ENCODE results near the gene TNS3. TPM values are rescaled to one million over a fixed set of nuclear protein-coding genes. Genes with fewer than 3 reads are reported as not detected.

The TNS3 gene
- polyA plus RNA-seq, 2 donors = 2.7 to 3.4 TPM

DNA sequence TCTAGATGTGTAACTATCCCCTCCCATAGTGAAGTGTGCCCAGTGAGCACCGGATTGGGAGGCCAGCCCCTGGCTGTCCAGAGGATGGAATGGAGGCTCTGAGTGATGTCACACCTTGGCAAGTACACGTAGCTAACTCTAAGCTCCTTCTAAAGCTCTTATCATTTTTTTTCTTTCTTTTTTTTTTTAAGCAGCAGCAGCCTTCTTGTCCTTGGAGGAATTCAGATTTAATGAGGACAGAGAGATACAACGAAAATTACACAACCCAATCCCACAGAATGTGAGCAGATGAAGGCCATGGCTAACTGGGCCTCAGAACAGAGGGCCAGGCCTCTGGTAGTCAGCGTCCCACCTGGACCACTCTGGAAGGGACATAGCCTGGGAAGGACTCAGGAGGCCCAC lies 11.3 kb downstream of the TNS3 start:
- H3K4me1 ChIP-seq (ENCODE audit: control insufficient read depth in 2 of 2, insufficient read depth in 2 of 2, low read length in 1 of 2) = peaks cover 2 to 12% of the 10 kb centered on the region in 2 donors
- H3K27ac ChIP-seq (ENCODE audit: low read depth in 2 of 2, low read length in 1 of 2) = peak overlapping the region in 1 of 2 donors; percentile 66
- no peaks in the 10 kb centered on the region for H3K27me3 ChIP-seq (ENCODE audit: control insufficient read depth in 1 of 2, insufficient read depth in 2 of 2, low read length in 2 of 2)
- no peak overlapping the region for H3K4me3 ChIP-seq (ENCODE audit: low read depth in 1 of 2, low read length in 2 of 2)
- no peaks in the 10 kb centered on the region for H3K9me3 ChIP-seq (ENCODE audit: control insufficient read depth in 2 of 2, insufficient read depth in 1 of 2, low read depth in 1 of 2, low read length in 1 of 2)
- 44% methylated on average over 4 of the region's 4 CpGs for WGBS, 2 donors
- H3K36me3 ChIP-seq (ENCODE audit: control insufficient read depth in 2 of 2, insufficient read depth in 2 of 2, low read length in 1 of 2) = peaks cover 0 to 3% of the 10 kb centered on the region in 2 donors

DNA sequence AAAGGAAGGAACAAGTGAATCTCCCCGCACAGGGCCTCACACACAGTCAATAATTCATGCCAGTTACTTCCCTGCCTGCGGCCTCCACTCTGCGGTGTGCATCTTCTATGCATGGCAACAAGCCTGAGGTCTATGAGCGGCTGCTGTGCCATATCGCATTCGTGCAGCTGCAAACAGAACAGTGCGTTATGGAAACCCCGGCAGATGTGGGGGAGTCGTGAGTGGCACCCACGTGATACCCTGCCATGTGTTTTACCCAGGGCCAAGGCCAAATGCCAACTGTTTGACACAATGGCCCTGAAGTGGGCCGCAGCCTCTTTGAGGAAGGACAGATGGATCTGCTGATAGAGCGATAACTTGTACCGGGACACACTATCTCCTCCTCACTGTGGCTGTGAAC lies 13.4 kb downstream of the TNS3 start:
- peaks cover 0 to 3% of the 10 kb centered on the region in 2 donors for H3K36me3 ChIP-seq (ENCODE audit: control insufficient read depth in 2 of 2, insufficient read depth in 2 of 2, low read length in 1 of 2)
- no peak overlapping the region for H3K27ac ChIP-seq (ENCODE audit: low read depth in 2 of 2, low read length in 1 of 2)
- peaks cover 1 to 8% of the 10 kb centered on the region in 2 donors for H3K4me1 ChIP-seq (ENCODE audit: control insufficient read depth in 2 of 2, insufficient read depth in 2 of 2, low read length in 1 of 2)
- WGBS, 2 donors = 56 to 75% methylated on average over 13 of the region's 13 CpGs
- H3K9me3 ChIP-seq (ENCODE audit: control insufficient read depth in 2 of 2, insufficient read depth in 1 of 2, low read depth in 1 of 2, low read length in 1 of 2) = no peaks in the 10 kb centered on the region
- H3K27me3 ChIP-seq (ENCODE audit: control insufficient read depth in 1 of 2, insufficient read depth in 2 of 2, low read length in 2 of 2) = no peaks in the 10 kb centered on the region
- H3K4me3 ChIP-seq (ENCODE audit: low read depth in 1 of 2, low read length in 2 of 2) = no peak overlapping the region

DNA sequence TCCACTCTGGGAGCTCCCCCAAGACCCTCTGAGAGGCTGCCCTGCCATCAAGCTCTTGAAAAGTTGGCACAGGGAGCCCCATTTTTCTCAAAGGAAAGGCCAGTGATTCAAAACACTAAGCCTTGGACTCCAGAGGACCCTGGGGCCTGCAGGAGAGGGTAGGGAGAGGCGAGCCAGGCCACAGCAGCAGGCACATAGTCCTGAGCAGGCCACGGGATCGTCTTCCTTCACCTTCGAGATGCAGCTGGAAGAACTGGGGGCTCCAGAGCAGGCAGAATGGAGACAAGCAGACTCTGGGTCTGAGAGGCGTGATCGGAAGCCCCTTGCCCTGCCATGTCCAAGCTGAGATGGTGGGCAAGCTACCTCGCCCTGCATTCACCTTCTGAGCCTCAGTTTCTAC lies 13.9 kb downstream of the TNS3 start:
- no peaks in the 10 kb centered on the region for H3K27me3 ChIP-seq (ENCODE audit: control insufficient read depth in 1 of 2, insufficient read depth in 2 of 2, low read length in 2 of 2)
- WGBS, 2 donors = 93 to 98% methylated on average over 7 of the region's 7 CpGs
- peaks cover 0 to 6% of the 10 kb centered on the region in 2 donors for H3K4me1 ChIP-seq (ENCODE audit: control insufficient read depth in 2 of 2, insufficient read depth in 2 of 2, low read length in 1 of 2)
- H3K9me3 ChIP-seq (ENCODE audit: control insufficient read depth in 2 of 2, insufficient read depth in 1 of 2, low read depth in 1 of 2, low read length in 1 of 2) = no peaks in the 10 kb centered on the region
- no peak overlapping the region for H3K4me3 ChIP-seq (ENCODE audit: low read depth in 1 of 2, low read length in 2 of 2)
- no peak overlapping the region for H3K27ac ChIP-seq (ENCODE audit: low read depth in 2 of 2, low read length in 1 of 2)
- H3K36me3 ChIP-seq (ENCODE audit: control insufficient read depth in 2 of 2, insufficient read depth in 2 of 2, low read length in 1 of 2) = peaks cover 0 to 3% of the 10 kb centered on the region in 2 donors

DNA sequence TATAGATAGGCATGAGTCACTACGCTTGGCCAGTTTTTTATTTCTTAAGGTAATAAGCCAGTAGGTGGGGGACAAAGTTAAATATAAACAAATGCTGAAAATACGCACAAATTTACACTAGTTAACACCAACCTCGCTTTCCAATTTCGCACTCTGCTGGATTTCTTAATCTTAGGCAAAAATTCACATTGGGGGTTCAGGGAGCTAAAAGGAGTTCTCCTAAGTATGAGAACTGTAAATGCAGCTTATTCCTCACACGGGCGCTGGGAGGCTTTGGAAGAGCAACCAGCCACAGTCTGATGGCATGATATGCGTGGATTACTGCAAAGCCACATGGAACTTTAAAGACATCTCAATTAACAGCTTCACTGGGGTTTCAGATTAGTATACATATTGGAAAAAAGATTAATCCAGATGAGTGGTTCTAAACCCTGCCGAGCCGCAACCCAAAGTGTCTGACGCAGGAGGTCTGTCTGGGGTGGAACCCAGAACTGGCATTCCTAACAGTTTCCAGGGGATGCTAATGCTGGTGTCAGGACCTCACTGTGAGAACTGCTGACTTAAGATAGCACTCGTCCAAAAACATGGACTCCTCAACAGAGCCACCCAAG lies 16.2 kb downstream of the TNS3 start:
- Histone ChIP-seq H3K27me3 (ENCODE audit: control insufficient read depth in 1 of 2, insufficient read depth in 2 of 2, low read length in 2 of 2) (no peaks in the 10 kb centered on the region), H3K9me3 (ENCODE audit: control insufficient read depth in 2 of 2, insufficient read depth in 1 of 2, low read depth in 1 of 2, low read length in 1 of 2) (no peaks in the 10 kb centered on the region), H3K4me3 (ENCODE audit: low read depth in 1 of 2, low read length in 2 of 2) (no peak overlapping the region), H3K36me3 (ENCODE audit: control insufficient read depth in 2 of 2, insufficient read depth in 2 of 2, low read length in 1 of 2) (peaks cover 0 to 3% of the 10 kb centered on the region in 2 donors), H3K27ac (ENCODE audit: low read depth in 2 of 2, low read length in 1 of 2) (no peak overlapping the region), H3K4me1 (ENCODE audit: control insufficient read depth in 2 of 2, insufficient read depth in 2 of 2, low read length in 1 of 2) (peaks cover 0 to 2% of the 10 kb centered on the region in 2 donors)
- WGBS, 2 donors = 89 to 93% methylated on average over 11 of the region's 11 CpGs

DNA sequence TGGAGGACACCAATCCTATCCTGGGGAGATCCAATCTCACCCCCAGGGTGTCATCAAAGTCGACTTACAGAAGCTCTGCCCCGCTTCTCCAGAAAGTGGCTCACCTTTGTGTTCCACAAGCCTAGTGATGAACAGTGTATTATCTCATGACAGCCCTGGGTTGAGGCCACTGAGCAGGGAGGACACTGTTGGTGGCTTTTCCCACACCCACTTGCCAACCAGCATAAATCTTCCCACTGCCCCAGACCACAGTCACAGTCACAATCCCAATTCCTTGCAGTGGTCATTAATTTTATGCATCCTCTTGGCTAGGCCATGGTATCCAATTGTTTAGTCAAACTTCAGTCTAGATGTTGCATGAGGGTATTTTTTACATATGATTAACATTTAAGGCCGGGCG lies 18.4 kb downstream of the TNS3 start:
- H3K9me3 ChIP-seq (ENCODE audit: control insufficient read depth in 2 of 2, insufficient read depth in 1 of 2, low read depth in 1 of 2, low read length in 1 of 2) = no peaks in the 10 kb centered on the region
- 93% methylated on average over 4 of the region's 4 CpGs for WGBS, 2 donors
- H3K27ac ChIP-seq (ENCODE audit: low read depth in 2 of 2, low read length in 1 of 2) = no peak overlapping the region
- H3K4me1 ChIP-seq (ENCODE audit: control insufficient read depth in 2 of 2, insufficient read depth in 2 of 2, low read length in 1 of 2) = peaks cover 0 to 2% of the 10 kb centered on the region in 2 donors
- no peak overlapping the region for H3K4me3 ChIP-seq (ENCODE audit: low read depth in 1 of 2, low read length in 2 of 2)
- H3K27me3 ChIP-seq (ENCODE audit: control insufficient read depth in 1 of 2, insufficient read depth in 2 of 2, low read length in 2 of 2) = no peaks in the 10 kb centered on the region
- peaks cover 0 to 2% of the 10 kb centered on the region in 2 donors for H3K36me3 ChIP-seq (ENCODE audit: control insufficient read depth in 2 of 2, insufficient read depth in 2 of 2, low read length in 1 of 2)

DNA sequence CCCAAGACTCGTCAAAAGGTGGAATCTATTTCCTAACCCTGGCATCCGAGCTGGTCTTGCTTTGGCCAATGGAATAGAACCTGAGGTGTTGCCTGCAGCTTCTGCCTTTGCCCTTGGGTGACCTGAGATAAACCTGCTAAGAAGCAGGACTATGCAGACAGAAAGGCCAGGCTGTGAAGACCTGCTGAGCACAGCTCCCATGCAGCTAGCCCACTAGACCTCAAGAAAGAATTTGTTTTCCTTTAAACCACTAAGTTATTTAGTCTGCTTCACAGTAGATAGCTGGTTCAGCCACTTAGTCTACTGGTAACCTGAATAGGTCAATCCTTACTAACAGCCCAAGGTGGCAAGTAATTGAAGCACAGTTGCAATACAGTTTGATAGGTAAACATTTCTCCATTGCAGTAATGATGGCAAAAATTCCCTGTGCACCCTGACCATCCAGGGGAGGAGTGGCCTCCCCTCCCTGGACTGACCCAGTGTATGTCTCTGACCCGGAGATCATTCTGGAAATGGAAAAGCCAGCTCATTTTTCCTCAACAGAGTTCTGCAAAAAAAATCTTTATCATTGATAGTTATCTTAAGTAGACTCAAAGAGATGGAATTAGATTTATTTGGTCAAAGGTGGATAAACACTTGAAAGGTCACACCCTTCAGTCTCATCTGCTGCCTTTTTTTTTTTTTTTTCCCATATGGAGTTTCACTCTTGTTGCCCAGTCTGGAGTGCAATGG lies 20.0 kb downstream of the TNS3 start:
- no peak overlapping the region for H3K27ac ChIP-seq (ENCODE audit: low read depth in 2 of 2, low read length in 1 of 2)
- 78 to 87% methylated on average over 3 of the region's 3 CpGs for WGBS, 2 donors
- no peaks in the 10 kb centered on the region for H3K27me3 ChIP-seq (ENCODE audit: control insufficient read depth in 1 of 2, insufficient read depth in 2 of 2, low read length in 2 of 2)
- H3K4me3 ChIP-seq (ENCODE audit: low read depth in 1 of 2, low read length in 2 of 2) = no peak overlapping the region
- no peaks in the 10 kb centered on the region for H3K9me3 ChIP-seq (ENCODE audit: control insufficient read depth in 2 of 2, insufficient read depth in 1 of 2, low read depth in 1 of 2, low read length in 1 of 2)
- H3K4me1 ChIP-seq (ENCODE audit: control insufficient read depth in 2 of 2, insufficient read depth in 2 of 2, low read length in 1 of 2) = peaks cover 3 to 8% of the 10 kb centered on the region in 2 donors
- no peaks in the 10 kb centered on the region for H3K36me3 ChIP-seq (ENCODE audit: control insufficient read depth in 2 of 2, insufficient read depth in 2 of 2, low read length in 1 of 2)

DNA sequence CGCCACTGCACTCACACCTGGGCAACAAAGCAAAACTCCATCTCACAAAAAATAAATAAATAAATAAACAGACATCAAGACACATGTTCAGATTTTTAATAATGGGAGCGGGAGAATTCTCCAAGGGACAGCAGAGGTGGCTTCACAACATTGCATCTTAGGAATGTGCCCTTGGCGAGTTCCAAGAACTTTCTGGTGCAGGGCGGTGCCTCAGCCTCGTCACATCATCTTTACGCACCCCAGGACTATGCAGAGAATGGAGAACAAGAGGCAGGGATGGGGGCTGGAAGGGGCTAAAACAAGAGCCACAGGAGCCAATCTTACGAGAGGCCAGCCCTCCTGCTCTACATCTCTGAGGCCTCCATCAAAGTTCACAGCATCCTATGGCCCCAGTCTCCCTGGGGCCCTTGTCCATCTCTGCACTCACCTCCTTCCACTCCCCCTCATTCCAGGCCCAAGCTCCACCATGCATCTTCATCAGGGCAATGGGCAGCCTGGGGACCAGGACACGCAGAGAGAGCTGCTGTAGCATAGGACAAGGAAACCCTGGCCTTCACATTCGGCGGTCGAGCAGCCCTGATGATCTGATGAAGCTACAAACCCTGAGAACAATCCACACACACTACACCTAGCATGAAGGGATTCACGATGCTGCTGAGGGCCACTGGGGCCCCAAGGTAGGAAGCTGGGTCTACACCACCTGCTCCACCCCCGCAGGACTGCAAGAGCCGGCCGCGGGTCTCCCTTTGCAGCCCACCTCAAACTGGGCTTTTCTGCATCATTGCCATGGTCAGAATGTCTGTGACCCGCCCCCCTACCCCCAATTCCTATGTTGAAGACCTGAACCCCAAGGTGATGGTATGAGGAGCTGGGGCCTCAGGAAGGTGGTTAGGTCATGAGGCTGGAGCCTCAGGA lies 22.3 kb downstream of the TNS3 start:
- no peaks in the 10 kb centered on the region for H3K36me3 ChIP-seq (ENCODE audit: control insufficient read depth in 2 of 2, insufficient read depth in 2 of 2, low read length in 1 of 2)

DNA sequence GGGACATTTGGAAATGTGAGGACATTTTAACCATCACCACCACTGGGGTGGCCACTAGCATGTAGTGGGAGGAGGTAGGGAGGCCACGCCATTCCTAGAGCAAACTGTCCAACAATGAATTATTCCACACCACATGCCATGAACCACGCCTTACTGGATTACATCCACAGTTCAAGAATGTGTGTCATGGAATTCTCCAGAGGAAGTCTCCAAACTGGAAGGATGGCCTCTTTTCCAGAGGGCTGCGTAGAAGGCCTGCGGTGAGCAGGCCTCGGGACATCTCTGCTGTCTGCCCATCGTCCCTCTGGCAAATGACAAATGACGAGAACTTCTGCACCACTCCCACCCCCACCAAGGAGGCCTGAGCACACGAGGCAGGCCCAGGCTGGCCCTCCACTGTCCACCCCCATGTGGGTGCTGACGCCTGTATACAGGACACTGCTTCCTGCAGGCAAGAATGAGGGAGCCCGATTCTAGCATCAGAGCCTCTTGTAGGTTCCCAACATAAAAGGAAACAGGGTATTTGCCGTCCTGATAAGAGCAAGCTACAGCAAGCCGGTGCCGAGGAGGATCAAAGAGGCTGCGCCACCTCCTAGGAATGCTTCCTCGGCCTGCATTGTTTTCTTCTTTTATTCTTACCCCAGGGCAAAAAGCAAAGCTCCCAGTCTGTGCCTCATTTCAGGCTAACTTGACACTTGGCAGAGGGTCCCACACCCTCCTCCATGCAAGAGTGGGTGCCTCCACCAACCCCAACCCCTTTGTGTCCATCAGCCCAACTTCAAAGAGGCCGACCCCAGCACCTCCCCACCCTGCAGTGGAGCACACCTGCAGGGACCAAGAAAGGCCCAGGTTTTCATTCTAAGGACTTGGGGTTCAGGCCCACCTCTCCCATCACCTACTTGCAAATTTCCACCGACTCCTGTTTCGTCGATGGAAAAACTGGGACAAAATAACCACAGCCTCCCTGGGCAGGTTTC lies 23.9 kb downstream of the TNS3 start:
- Histone ChIP-seq H3K27me3 (ENCODE audit: control insufficient read depth in 1 of 2, insufficient read depth in 2 of 2, low read length in 2 of 2) (no peaks in the 10 kb centered on the region), H3K9me3 (ENCODE audit: control insufficient read depth in 2 of 2, insufficient read depth in 1 of 2, low read depth in 1 of 2, low read length in 1 of 2) (no peaks in the 10 kb centered on the region), H3K27ac (ENCODE audit: low read depth in 2 of 2, low read length in 1 of 2) (peak overlapping the region; percentile 30 to 35), H3K36me3 (ENCODE audit: control insufficient read depth in 2 of 2, insufficient read depth in 2 of 2, low read length in 1 of 2) (no peaks in the 10 kb centered on the region), H3K4me3 (ENCODE audit: low read depth in 1 of 2, low read length in 2 of 2) (no peak overlapping the region), H3K4me1 (ENCODE audit: control insufficient read depth in 2 of 2, insufficient read depth in 2 of 2, low read length in 1 of 2) (peaks cover 3 to 10% of the 10 kb centered on the region in 2 donors)
- 49 to 63% methylated on average over 19 of the region's 19 CpGs for WGBS, 2 donors

More for the DNA sequence above, 22.3 kb downstream of the TNS3 start:
- Histone ChIP-seq H3K9me3 (ENCODE audit: control insufficient read depth in 2 of 2, insufficient read depth in 1 of 2, low read depth in 1 of 2, low read length in 1 of 2) (no peaks in the 10 kb centered on the region), H3K4me1 (ENCODE audit: control insufficient read depth in 2 of 2, insufficient read depth in 2 of 2, low read length in 1 of 2) (peaks cover 3 to 11% of the 10 kb centered on the region in 2 donors), H3K27ac (ENCODE audit: low read depth in 2 of 2, low read length in 1 of 2) (no peak overlapping the region), H3K4me3 (ENCODE audit: low read depth in 1 of 2, low read length in 2 of 2) (no peak overlapping the region), H3K27me3 (ENCODE audit: control insufficient read depth in 1 of 2, insufficient read depth in 2 of 2, low read length in 2 of 2) (no peaks in the 10 kb centered on the region)
- WGBS, 2 donors = 95% methylated on average over 17 of the region's 17 CpGs

Measured in esophagus (tissue), 2 donors.